ENCODE data around the gene TMEM129.

GRCh38 chr4:1716065-1716945 is 4.8 kb downstream of the TMEM129 start:
- no peak for TF ChIP-seq POLR2A (IDR thresholded peaks at IDR 0.05)
- TF ChIP-seq, protein P1, sequence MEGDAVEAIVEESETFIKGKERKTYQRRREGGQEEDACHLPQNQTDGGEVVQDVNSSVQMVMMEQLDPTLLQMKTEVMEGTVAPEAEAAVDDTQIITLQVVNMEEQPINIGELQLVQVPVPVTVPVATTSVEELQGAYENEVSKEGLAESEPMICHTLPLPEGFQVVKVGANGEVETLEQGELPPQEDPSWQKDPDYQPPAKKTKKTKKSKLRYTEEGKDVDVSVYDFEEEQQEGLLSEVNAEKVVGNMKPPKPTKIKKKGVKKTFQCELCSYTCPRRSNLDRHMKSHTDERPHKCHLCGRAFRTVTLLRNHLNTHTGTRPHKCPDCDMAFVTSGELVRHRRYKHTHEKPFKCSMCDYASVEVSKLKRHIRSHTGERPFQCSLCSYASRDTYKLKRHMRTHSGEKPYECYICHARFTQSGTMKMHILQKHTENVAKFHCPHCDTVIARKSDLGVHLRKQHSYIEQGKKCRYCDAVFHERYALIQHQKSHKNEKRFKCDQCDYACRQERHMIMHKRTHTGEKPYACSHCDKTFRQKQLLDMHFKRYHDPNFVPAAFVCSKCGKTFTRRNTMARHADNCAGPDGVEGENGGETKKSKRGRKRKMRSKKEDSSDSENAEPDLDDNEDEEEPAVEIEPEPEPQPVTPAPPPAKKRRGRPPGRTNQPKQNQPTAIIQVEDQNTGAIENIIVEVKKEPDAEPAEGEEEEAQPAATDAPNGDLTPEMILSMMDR (IDR thresholded peaks at IDR 0.05): no peak
- no peak for TF ChIP-seq EP300 (IDR thresholded peaks at IDR 0.05)

Data from ovary (tissue), 3 donors.